ENCODE measurements around the gene PARP12.

- TF ChIP-seq POLR2A (IDR thresholded peaks at IDR 0.05) (no peak), CTCF (IDR thresholded peaks at IDR 0.05) (no peak)
Measured at GRCh38 chr7:139990571-139991268, 72.0 kb downstream of the PARP12 start.

Measured in uterus (tissue), 2 donors.